RWPE1 (cell line): ENCODE measurements around the gene OR6F1.
"Not testable (repeated sequence)": the region's sequence is repeated elsewhere in the genome, so short reads cannot be mapped to it uniquely, and the experiment has no call there.

Source experiments
- CTCF ChIA-PET: fragments of 350-600 bp; sonication (Branson Sonifier 250); formaldehyde crosslinking; extraction: SDS; loops from one replicate; lab custom pipeline; 2021; lab: Yijun Ruan, JAX
- POLR2A ChIA-PET: fragments of 400-600 bp; formaldehyde crosslinking; extraction: SDS; loops from one replicate; lab custom pipeline; 2020; ENCODE audit warnings: antibody characterized with exemption; ENCODE audit not compliant: low non-redundant PET; lab: Yijun Ruan, JAX
- DNase-seq: peaks from one replicate; pipeline ENCODE4 v3.0.0; 2012; ENCODE audit warnings: low spot score
- H3K27ac ChIP-seq: fragments of 450-650 bp; 2 replicates; pipeline ENCODE4 v1.5.1; 2017
- TF ChIP-seq, protein P1 (sequence below): fragments of 450-650 bp; conservative IDR thresholded peaks from 2 replicates; pipeline ENCODE4 v1.5.1; 2017; ENCODE audit warnings: low read depth, mild to moderate bottlenecking

Gene OR6F1

DNA sequence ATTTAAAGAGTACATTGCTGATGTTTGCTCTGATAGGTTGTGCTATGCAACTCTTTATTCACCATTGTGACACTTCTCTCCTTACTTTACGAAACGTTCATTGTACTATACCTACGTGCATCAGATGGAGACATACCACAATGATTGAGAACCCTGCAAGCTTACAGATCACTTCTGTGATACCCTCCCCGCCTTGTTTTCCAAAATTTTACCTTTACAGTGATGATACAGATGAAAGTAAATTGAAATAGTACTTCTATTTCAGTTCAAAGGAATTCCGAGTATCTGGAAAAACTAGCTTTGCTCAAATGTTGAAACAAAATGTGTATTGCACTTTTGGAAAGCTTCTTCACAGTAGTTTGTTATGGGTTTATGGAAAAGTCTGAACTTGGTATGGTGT is 25.3 kb upstream of the OR6F1 start:
- no peak overlapping the region for H3K27ac ChIP-seq
- no peak for DNase-seq
- TF ChIP-seq, protein P1, sequence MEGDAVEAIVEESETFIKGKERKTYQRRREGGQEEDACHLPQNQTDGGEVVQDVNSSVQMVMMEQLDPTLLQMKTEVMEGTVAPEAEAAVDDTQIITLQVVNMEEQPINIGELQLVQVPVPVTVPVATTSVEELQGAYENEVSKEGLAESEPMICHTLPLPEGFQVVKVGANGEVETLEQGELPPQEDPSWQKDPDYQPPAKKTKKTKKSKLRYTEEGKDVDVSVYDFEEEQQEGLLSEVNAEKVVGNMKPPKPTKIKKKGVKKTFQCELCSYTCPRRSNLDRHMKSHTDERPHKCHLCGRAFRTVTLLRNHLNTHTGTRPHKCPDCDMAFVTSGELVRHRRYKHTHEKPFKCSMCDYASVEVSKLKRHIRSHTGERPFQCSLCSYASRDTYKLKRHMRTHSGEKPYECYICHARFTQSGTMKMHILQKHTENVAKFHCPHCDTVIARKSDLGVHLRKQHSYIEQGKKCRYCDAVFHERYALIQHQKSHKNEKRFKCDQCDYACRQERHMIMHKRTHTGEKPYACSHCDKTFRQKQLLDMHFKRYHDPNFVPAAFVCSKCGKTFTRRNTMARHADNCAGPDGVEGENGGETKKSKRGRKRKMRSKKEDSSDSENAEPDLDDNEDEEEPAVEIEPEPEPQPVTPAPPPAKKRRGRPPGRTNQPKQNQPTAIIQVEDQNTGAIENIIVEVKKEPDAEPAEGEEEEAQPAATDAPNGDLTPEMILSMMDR: no peak
- ChIA-PET CTCF (no interaction called here), POLR2A (no interaction called here)

DNA sequence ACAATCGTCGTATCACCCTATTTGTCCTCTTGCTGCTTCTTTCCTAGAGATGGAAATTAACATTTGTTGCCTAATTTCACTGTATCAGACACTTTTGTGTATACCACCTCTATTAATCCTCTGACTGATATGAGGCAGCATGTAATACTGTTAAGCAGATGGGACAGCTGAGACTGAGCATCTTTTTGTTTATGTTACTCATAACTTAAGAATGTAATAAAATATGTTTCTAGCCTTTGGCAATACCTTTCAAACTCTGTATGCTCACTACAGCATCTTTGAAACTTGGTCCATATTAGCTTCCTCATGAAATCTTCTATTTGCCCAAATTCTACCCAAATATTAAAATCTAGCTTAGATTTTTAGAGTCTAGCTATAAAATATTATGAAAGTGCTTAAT is 24.3 kb upstream of the OR6F1 start:
- H3K27ac ChIP-seq: no peak overlapping the region
- CTCF ChIA-PET: no interaction called here
- POLR2A ChIA-PET: no interaction called here
- DNase-seq: no peak
- TF ChIP-seq, protein P1: no peak

DNA sequence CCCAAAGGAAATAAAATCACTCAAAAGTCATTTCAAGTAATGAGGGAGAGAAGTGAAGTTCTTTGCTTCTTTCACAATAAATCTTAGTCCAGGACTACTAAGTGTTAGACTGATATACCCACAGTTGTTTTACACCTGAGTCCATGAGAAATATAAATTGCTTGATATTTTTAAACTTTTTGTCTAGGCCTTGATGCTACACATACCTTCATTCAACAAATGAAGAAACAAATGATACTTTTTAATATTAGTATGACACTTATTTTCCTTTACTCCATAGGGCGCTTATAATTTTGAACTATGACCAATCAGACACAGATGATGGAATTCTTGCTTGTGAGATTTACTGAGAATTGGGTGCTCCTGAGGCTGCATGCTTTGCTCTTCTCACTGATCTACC is 21.9 kb upstream of the OR6F1 start, which contains the start of gene OR14K1:
OR14K1 (plus strand) TSS at position 301 of the 400 bp plus-strand sequence; CDS start at position 301, 0 bp downstream.
- TF ChIP-seq, protein P1: no peak
- no peak for DNase-seq
- H3K27ac ChIP-seq: no peak within 1 kb of the TSS
- POLR2A ChIA-PET: no interaction called here
- CTCF ChIA-PET: no interaction called here

DNA sequence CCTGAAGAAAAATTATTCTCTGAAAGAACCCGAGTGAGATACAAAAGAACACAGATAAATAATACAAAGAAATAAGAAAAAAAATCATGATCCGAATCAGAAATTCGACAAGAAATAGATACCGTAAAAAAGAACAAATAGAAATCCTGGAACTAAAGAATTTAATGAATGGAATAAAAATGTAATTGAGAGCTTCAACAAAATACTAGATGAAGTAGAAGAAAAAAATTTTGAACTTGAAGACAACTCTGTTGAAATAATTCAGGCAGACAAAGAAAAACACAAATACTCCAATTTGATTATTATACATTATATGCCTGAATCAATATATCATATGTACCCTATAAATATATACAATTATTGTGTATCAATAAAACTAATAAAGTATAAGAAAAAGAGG is 4.8 kb upstream of the OR6F1 start:
- DNase-seq: no peak
- TF ChIP-seq, protein P1: no peak
- H3K27ac ChIP-seq: no peak overlapping the region
- POLR2A ChIA-PET: no interaction called here
- CTCF ChIA-PET: no interaction called here

DNA sequence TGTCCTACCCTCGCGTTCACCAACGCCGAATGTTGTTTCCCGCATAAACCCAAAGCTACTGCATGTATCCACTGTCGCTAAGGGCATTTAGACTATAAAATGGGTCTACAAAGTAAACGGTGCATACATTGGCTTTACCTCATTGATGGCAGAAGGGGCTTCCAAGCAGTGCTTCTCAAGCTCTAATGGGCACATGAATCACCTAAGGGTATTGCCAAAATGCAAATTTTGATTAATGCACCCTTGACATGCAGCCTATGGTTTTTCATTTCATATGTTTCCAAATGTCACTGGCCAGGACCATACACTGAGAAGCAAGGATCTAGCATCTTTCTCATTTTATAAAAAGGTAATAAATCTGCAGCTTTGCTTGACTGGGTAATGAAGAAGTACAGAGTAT is 2.7 kb downstream of the OR6F1 start:
- POLR2A ChIA-PET: no interaction called here
- no peak for DNase-seq
- TF ChIP-seq, protein P1: no peak
- H3K27ac ChIP-seq: no peak overlapping the region
- CTCF ChIA-PET: no interaction called here

DNA sequence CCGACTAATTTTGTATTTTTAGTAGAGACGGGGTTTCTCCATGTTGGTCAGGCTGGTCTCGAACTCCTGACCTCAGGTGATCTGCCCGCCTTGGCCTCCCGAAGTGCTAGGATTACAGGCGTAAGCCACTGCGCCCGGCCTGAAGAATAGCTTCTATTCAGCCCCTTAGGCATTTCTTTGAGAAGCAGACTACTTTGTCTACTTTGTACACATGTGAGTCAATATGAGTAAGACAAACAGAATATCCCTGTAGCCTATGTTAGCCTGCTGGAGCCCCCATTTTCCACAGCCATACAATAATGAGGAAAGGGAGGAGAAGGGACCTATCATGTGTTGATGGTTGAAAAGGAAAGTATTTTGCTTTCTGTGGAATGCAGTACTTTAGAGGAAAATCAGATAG is 5.8 kb downstream of the OR6F1 start:
- H3K27ac ChIP-seq, DNase-seq, CTCF ChIA-PET, POLR2A ChIA-PET: not testable (repeated sequence)

DNA sequence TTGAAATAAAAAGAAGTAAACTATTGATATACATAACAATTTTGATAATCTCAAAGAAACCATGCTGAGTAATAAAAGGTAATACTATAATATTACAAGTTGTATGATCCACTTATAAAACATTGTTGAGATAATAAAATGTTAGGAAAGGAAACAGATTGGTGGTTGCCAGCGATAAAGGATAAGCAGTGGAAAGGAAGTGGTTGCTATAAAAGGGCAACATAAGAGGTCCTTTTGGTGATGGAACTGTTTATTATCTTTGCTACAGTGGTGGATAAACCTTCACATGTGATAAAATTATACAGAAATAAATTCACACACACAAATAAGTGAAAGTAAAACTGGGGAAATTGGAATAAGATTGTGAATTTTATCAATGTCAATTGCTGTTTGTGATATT is 15.1 kb downstream of the OR6F1 start:
- TF ChIP-seq, protein P1: no peak
- ChIA-PET CTCF (no interaction called here), POLR2A (no interaction called here)

More for the DNA sequence above, 15.1 kb downstream of the OR6F1 start:
- no peak overlapping the region for H3K27ac ChIP-seq
- no peak for DNase-seq
